Fibroblast of villous mesenchyme (primary cell): ENCODE measurements around the gene LHX2. TPM values are rescaled to one million over a fixed set of nuclear protein-coding genes. Genes with fewer than 3 reads are reported as not detected.

Experiments used
- DNase-seq: peaks from one replicate; pipeline ENCODE4 v3.0.0-alpha.2; 2010; ENCODE audit warnings: low read depth
- H3K4me3 ChIP-seq: 2 replicates; pipeline ENCODE4 v1.5.1; 2011; ENCODE audit warnings: low read depth, mild to moderate bottlenecking, low read length
- CTCF ChIP-seq: IDR thresholded peaks from 2 replicates; pipeline ENCODE4 v1.5.1; 2012; ENCODE audit warnings: low read depth, mild to moderate bottlenecking, low read length; ENCODE audit not compliant: insufficient read depth
- total RNA-seq: library from RNA; depleted of rRNA; stranded (reverse); fragments of >200 nt; gene quantifications from 2 replicates; pipeline ENCODE4 v1.2.3, GENCODE V29; 2012

The LHX2 gene
- total RNA-seq, 1 donor: not detected

- no peak overlapping the region for H3K4me3 ChIP-seq
- TF ChIP-seq CTCF: no peak
- no peak for DNase-seq
These were observed 7.0 kb upstream of the LHX2 start for GRCh38 chr9:124004593-124004992.

- no peak for TF ChIP-seq CTCF
- H3K4me3 ChIP-seq: no peak overlapping the region
- DNase-seq: no peak
These were observed 6.4 kb upstream of the LHX2 start for GRCh38 chr9:124005029-124005771.

- no peak overlapping the region for H3K4me3 ChIP-seq
- no peak for DNase-seq
- no peak for TF ChIP-seq CTCF
These were observed 4.9 kb upstream of the LHX2 start for GRCh38 chr9:124006448-124007361.

- H3K4me3 ChIP-seq: no peak overlapping the region
- no peak for TF ChIP-seq CTCF
- DNase-seq: no peak
These were observed 3.8 kb upstream of the LHX2 start for GRCh38 chr9:124007565-124008302.

- TF ChIP-seq CTCF: no peak
- DNase-seq: no peak
- H3K4me3 ChIP-seq: no peak overlapping the region
These were observed 3.3 kb upstream of the LHX2 start for GRCh38 chr9:124008303-124008693.

- DNase-seq: no peak
- no peak for TF ChIP-seq CTCF
- no peak overlapping the region for H3K4me3 ChIP-seq
These were observed 2.7 kb upstream of the LHX2 start for GRCh38 chr9:124008694-124009530.
